Fibroblast of the aortic adventitia (primary cell): ENCODE data around the gene ST7. TPM values are rescaled to one million over a fixed set of nuclear protein-coding genes. Genes with fewer than 3 reads are reported as not detected.

Experiments used
- DNase-seq: peaks from one replicate; pipeline ENCODE4 v3.0.0-alpha.2; 2010; ENCODE audit warnings: low read depth
- H3K4me3 ChIP-seq: 2 replicates; pipeline ENCODE4 v1.5.1; 2011; ENCODE audit warnings: low read depth, mild to moderate bottlenecking, control low read depth, low read length, moderate library complexity
- total RNA-seq: library from RNA; depleted of rRNA; stranded (reverse); fragments of >200 nt; gene quantifications from 2 replicates; pipeline ENCODE4 v1.2.3, GENCODE V29; 2012; ENCODE audit warnings: low replicate concordance
- TF ChIP-seq, protein P1 (sequence below): IDR thresholded peaks from 2 replicates; pipeline ENCODE4 v1.5.1; 2011; ENCODE audit warnings: mild to moderate bottlenecking, low read length, control low read depth, inconsistent platforms; ENCODE audit not compliant: insufficient read depth

Gene ST7
- total RNA-seq, 1 donor = 22.7 TPM

DNA sequence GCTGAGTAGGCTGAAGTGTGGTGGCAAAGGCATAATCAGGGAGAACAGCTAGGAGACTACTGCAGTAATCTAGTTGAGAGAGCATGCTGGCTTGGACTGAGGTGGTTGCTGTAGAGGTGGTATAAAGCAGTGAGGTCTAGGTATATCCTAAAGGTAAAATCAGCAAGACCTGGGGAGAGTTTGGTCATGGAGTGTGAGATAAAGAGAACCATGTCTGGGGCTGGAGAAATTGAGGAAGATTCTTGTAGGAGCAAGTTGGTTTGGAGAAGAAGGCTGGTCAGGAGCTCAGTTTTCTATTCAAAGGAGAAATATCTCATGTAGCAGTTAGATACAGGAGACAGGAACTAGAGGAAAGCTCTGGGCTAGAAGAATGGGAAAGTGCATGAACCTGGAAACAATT is 32.9 kb upstream of the ST7 start:
- TF ChIP-seq, protein P1, sequence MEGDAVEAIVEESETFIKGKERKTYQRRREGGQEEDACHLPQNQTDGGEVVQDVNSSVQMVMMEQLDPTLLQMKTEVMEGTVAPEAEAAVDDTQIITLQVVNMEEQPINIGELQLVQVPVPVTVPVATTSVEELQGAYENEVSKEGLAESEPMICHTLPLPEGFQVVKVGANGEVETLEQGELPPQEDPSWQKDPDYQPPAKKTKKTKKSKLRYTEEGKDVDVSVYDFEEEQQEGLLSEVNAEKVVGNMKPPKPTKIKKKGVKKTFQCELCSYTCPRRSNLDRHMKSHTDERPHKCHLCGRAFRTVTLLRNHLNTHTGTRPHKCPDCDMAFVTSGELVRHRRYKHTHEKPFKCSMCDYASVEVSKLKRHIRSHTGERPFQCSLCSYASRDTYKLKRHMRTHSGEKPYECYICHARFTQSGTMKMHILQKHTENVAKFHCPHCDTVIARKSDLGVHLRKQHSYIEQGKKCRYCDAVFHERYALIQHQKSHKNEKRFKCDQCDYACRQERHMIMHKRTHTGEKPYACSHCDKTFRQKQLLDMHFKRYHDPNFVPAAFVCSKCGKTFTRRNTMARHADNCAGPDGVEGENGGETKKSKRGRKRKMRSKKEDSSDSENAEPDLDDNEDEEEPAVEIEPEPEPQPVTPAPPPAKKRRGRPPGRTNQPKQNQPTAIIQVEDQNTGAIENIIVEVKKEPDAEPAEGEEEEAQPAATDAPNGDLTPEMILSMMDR = no peak
- no peak overlapping the region for H3K4me3 ChIP-seq
- no peak for DNase-seq

DNA sequence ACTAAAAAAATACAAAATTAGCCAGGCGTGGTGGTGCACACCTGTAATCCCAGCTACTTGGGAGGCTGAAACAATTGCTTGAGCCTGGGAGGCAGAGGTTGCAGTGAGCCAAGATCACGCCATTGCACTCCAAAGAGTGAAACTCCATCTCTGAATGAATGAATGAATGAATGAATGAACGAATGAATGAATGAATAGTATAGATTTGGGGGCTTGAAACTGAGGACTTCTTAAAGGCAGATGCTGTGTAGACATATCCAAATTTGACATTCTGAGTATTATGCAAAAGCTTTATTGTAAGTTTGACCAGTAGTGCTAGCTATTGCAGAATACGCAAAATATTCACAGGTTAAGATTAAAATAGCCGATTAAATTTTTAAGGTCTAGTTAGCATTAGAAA is 30.8 kb upstream of the ST7 start:
- no peak for DNase-seq
- TF ChIP-seq, protein P1 = no peak
- H3K4me3 ChIP-seq = no peak overlapping the region

DNA sequence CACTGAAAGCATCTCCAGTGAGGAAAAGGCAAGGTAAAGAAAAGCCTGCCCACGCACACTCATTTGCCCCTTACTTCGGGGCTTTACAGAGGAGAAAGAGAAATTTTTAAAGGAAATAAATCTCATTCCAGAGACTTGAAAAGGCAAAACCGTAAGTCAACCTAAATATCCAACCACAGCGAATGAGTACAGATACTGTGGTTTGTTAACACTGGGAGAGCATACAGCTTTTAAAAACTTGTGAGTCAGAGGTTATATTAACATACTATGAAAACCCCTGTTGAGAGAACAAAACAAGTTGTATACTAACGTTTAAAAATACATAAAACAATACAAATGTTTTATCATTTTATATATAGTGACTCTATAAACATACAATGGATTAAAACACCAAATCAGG is 28.6 kb upstream of the ST7 start:
- no peak overlapping the region for H3K4me3 ChIP-seq
- TF ChIP-seq, protein P1 = no peak
- DNase-seq = no peak

DNA sequence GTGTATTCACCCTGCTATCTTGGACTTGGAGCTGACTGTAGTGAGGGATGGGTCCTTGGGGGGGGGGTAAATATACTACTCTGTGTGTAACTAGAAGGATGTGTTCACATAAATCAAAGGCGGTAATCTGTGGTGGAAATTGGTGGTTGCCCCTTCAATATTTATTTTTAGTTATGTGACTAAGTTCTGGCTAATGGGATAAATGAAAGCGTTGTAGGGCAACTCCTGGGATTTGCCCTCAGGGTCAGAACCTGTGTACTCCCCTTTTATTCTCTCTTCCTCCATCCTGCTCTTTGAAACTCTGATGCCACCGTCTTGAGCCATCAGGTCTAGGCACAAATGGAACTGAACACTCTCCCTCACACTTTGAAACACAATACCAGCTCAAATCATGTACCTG is 24.3 kb upstream of the ST7 start:
- TF ChIP-seq, protein P1 = no peak
- H3K4me3 ChIP-seq = no peak overlapping the region
- no peak for DNase-seq

DNA sequence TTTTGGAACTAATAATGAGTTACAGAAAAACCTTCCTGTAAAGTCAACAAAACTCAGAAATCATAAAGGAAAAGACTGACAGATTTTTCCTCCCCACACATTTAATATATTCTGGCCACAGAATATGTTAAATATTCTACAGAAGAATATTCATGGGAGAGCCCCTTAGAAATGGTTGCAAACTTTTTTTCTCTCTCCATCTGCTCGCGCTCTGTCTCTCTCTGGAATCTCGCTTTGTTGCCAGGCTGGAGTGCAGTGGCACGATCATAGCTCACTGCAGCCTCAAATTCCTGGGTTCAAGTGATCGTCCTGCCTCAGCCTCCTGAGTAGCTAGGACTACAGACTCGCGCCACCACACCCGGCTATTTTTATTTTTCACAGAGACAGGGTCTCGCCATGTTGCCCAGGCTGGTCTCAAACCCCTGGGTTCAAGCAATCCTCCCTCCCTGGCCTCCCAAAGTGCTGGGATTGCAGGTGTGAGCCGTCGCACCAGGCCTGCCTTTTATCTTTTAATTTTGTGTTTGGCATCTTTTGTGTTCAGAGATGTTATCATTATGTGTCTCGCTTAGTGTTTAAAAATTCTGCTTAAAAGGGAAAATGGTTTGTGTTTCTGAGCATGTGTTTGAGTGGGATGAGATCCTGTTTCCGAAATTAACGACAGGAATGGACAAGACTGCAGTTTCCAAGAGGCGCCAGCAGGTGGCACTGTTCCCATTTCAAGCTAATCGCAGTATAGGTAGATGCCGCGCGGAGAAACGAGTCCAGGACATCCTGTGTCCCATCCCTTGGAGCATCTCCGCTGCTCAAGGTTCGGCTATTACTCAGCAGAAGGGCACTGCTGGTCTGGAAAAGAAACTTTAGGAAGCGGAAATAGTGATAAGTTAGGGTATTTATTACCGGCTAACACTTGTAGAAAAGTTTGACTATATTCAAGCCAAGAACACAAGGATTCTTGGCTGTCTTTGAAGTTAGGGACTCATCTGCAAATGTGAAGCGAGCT is 23.1 kb upstream of the ST7 start:
- TF ChIP-seq, protein P1 = peak; percentile 92
- DNase-seq = peak; percentile 88
- H3K4me3 ChIP-seq = no peak overlapping the region

DNA sequence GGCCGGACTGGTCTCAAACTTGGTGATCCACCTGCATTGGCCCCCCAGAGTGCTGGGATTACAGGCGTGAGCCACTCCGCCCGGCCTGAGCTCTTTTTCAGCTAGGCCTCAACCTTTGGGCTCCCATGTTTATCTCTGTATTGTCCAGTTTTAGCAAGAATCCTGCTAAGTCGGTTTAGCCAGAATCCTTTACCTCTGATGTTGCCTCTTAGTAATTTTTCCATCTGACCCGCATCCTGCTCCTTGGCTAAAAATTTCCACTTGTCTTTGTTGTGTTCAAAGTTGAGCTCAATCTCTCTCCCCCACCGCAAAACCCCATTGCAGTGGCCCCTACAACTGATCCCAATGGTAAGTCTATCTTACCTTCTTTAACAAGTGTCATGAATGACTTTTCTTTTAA is 20.7 kb upstream of the ST7 start:
- TF ChIP-seq, protein P1 = no peak
- no peak for DNase-seq
- H3K4me3 ChIP-seq = no peak overlapping the region
